Lower lobe of right lung (tissue), 2 donors: ENCODE results near the gene ASIC1. TPM values are rescaled to one million over a fixed set of nuclear protein-coding genes. Genes with fewer than 3 reads are reported as not detected.

ENCODE experiments used
- ATAC-seq, 2 donors: fragments of 200-7000 bp; cut with Tn5 transposase; one replicate each; pipeline ENCODE4 v1.9.1; 2020 to 2022; ENCODE audit warnings: mild to moderate bottlenecking in 2 of 2, moderate library complexity in 2 of 2
- DNase-seq: peaks from one replicate; pipeline ENCODE4 v3.0.0-alpha.2; 2020
- H3K27ac ChIP-seq: fragments of 200-600 bp; one replicate; pipeline ENCODE4 v1.8.0; 2022
- H3K27me3 ChIP-seq: fragments of 200-600 bp; one replicate; pipeline ENCODE4 v1.8.0; 2022; ENCODE audit warnings: low read depth
- H3K36me3 ChIP-seq: fragments of 200-600 bp; one replicate; pipeline ENCODE4 v1.8.0; 2022; ENCODE audit warnings: mild to moderate bottlenecking
- H3K4me1 ChIP-seq: fragments of 200-600 bp; one replicate; pipeline ENCODE4 v1.8.0; 2022
- H3K4me3 ChIP-seq: fragments of 200-600 bp; one replicate; pipeline ENCODE4 v1.8.0; 2022; ENCODE audit warnings: mild to moderate bottlenecking
- H3K9me3 ChIP-seq: fragments of 200-600 bp; one replicate; pipeline ENCODE4 v1.8.0; 2022
- intact Hi-C: fragments of 100-400 bp; cut with DNase I; formaldehyde crosslinking; loops from one replicate; pipeline ENCODE4 v1.11.0; 2022
- total RNA-seq: library from RNA; stranded (reverse); fragmentation: NEBNext Ultra II Directional; extraction: Animal tissue kit (Norgen Biotek cat#: 25700); gene quantifications from one replicate; pipeline ENCODE4 v1.2.1, GENCODE V29; 2021
- TF ChIP-seq, protein P1 (sequence below): fragments of 200-600 bp; IDR thresholded peaks from one replicate; pipeline ENCODE4 v1.8.0; 2022; ENCODE audit warnings: antibody characterized with exemption, mild to moderate bottlenecking
- donor health status: DM: no; HTN: yes; CAD: no; lungs with severe emphysema.

ASIC1 gene
- total RNA-seq, 1 donor from 2014 or later: 1.6 TPM

DNA sequence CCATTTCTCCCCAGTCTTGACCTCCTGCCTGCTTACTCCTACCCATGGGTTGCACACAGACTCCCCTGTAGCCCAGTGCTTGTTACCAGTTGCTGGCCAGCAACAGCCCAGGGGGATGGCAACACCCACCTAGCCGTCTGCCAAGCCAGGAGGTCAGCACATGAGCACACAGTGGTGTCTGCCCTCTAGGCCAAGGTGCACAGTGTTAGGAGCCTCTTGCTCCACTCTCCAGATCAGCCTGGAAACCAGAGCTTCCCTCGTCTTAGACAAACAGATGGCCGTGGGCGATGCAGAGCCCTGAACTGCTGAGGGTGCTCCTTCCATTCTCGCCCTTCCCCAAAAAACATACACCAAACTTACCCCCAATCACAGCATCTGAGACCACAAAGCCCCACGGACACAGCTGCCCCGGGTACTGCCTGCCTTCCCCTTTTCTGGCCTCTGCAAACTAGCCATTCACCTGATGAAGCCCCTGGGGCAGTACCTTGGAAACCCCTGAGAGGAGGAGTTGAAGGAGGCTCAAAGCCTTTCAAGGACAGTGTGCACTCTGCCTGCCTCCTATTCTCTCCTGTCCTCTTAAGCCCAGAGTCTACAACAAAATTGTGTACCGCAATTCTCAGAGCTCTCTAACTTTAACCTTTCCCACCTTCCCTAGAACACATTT is 45.4 kb downstream of the ASIC1 start:
- Histone ChIP-seq H3K4me1 (peaks cover 21% of the 10 kb centered on the region), H3K9me3 (no peaks in the 10 kb centered on the region), H3K4me3 (no peak overlapping the region), H3K36me3 (peaks cover 30% of the 10 kb centered on the region), H3K27ac (no peak overlapping the region), H3K27me3 (no peaks in the 10 kb centered on the region)
- TF ChIP-seq, protein P1, sequence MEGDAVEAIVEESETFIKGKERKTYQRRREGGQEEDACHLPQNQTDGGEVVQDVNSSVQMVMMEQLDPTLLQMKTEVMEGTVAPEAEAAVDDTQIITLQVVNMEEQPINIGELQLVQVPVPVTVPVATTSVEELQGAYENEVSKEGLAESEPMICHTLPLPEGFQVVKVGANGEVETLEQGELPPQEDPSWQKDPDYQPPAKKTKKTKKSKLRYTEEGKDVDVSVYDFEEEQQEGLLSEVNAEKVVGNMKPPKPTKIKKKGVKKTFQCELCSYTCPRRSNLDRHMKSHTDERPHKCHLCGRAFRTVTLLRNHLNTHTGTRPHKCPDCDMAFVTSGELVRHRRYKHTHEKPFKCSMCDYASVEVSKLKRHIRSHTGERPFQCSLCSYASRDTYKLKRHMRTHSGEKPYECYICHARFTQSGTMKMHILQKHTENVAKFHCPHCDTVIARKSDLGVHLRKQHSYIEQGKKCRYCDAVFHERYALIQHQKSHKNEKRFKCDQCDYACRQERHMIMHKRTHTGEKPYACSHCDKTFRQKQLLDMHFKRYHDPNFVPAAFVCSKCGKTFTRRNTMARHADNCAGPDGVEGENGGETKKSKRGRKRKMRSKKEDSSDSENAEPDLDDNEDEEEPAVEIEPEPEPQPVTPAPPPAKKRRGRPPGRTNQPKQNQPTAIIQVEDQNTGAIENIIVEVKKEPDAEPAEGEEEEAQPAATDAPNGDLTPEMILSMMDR: no peak
- DNase-seq (peak; percentile 79), ATAC-seq (peak; percentile 52 to 61)
- intact Hi-C loops: no loop called here

DNA sequence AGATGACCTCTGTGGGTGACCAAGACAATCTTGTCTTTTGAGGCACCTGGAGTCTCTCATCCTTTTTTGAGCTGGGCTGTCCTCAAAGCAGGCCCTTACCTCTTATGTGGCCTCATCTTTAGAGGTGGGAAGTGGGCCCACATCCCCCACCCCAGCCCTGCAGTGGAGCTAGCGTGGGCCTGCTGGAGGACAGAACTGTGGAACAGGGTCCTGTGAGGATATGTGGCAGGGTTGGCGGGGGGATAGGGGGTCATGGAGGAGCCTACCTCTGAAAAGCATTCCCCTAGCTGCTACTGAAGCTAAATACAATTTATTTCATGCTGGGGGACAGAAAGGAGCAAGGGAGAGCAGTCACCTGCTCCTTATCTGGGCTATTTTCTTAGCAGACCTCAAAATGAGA is 46.0 kb downstream of the ASIC1 start:
- Histone ChIP-seq H3K27ac (peak overlapping the region; percentile 13), H3K4me3 (no peak overlapping the region), H3K4me1 (peaks cover 21% of the 10 kb centered on the region), H3K27me3 (no peaks in the 10 kb centered on the region), H3K36me3 (peaks cover 24% of the 10 kb centered on the region), H3K9me3 (no peaks in the 10 kb centered on the region)
- no peak for DNase-seq
- ATAC-seq: no peak
- intact Hi-C loops: no loop called here
- TF ChIP-seq, protein P1: no peak

- intact Hi-C loops: no loop called here
- Histone ChIP-seq H3K4me1 (peaks cover 21% of the 10 kb centered on the region), H3K4me3 (peak within 1 kb of the TSS; percentile 29), H3K9me3 (no peaks in the 10 kb centered on the region), H3K27me3 (no peaks in the 10 kb centered on the region), H3K36me3 (peaks cover 19% of the 10 kb centered on the region), H3K27ac (peak within 1 kb of the TSS; percentile 13)
- peak; percentile 89 to 93 for ATAC-seq
- TF ChIP-seq, protein P1: no peak
- peak; percentile 84 for DNase-seq
Measured at GRCh38 chr12:50103767-50104321, 46.4 kb downstream of the ASIC1 start, which contains the start of gene GPD1. Gene GPD1 (plus strand): TSS chr12:50104008. CDS start chr12:50104051, 43 bp downstream.

GRCh38 chr12:50104417-50105366 is 47.3 kb downstream of the ASIC1 start:
- H3K4me3 ChIP-seq: peak overlapping the region; percentile 29
- intact Hi-C loops: no loop called here
- H3K9me3 ChIP-seq: no peaks in the 10 kb centered on the region
- peak in 1 of 2 donors; percentile 9 for ATAC-seq
- TF ChIP-seq, protein P1: no peak
- peaks cover 23% of the 10 kb centered on the region for H3K4me1 ChIP-seq
- H3K27ac ChIP-seq: peak overlapping the region; percentile 6
- H3K27me3 ChIP-seq: no peaks in the 10 kb centered on the region
- H3K36me3 ChIP-seq: peaks cover 11% of the 10 kb centered on the region
- no peak for DNase-seq

DNA sequence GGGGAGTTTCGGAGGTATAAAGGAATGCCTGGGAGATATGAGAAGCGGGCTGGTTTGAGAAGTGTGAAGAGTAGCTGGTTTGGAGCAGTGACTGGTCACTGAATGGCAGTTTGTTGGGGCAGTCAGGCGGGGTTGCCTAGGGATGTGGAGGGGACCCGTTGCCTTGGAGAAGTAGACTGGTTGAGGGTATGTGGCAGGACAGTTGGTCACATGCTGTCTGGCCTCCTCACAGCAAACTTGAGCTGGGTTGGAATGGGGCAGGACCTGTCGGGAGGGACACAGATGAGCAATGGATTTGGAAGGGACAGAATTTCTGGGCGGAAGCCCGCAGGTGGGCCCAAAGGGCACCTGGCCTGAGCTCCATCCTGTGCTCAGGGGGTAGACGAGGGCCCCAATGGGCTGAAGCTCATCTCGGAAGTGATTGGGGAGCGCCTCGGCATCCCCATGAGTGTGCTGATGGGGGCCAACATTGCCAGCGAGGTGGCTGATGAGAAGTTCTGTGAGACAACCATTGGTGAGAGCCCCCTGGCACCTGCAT is 48.6 kb downstream of the ASIC1 start:
- TF ChIP-seq, protein P1: no peak
- Histone ChIP-seq H3K4me3 (no peak overlapping the region), H3K36me3 (no peaks in the 10 kb centered on the region), H3K4me1 (peaks cover 35% of the 10 kb centered on the region), H3K27ac (no peak overlapping the region), H3K9me3 (no peaks in the 10 kb centered on the region), H3K27me3 (no peaks in the 10 kb centered on the region)
- no peak for DNase-seq
- ATAC-seq: no peak
- intact Hi-C loops: no loop called here
